ENCODE data around the gene UBE2Z. TPM values are rescaled to one million over a fixed set of nuclear protein-coding genes. Genes with fewer than 3 reads are reported as not detected.
A peak's percentile ranks its signal among the peaks of the same experiment; 100 is the strongest.

The UBE2Z gene
- total and polyA plus RNA-seq, 2 of the 13 experiments (the other 11 are each of a cell fraction or from before 2014, with no cell fraction given): 63.2 to 122 TPM

GRCh38 chr17:48970865-48971687 is 62.9 kb downstream of the UBE2Z start (continued):
- TF ChIP-seq PBX3 (CRISPR knock-in tag; IDR thresholded peaks at IDR 0.05; ENCODE audit: borderline replicate concordance) (no peak), SKIL (CRISPR knock-in tag; IDR thresholded peaks at IDR 0.05; ENCODE audit: borderline replicate concordance) (peak; percentile 92), ZEB1 (IDR thresholded peaks at IDR 0.05; ENCODE audit: insufficient replicate concordance, low read depth) (no peak), CAMTA2 (CRISPR knock-in tag; IDR thresholded peaks at IDR 0.05; ENCODE audit: borderline replicate concordance) (no peak), ZNF800 (CRISPR knock-in tag; IDR thresholded peaks at IDR 0.05) (no peak), KDM5B (CRISPR knock-in tag; IDR thresholded peaks at IDR 0.05; ENCODE audit: borderline replicate concordance) (no peak), ZBTB44 (CRISPR knock-in tag; IDR thresholded peaks at IDR 0.05) (no peak), KAT7 (CRISPR knock-in tag; IDR thresholded peaks at IDR 0.05; ENCODE audit: borderline replicate concordance) (peak; percentile 93; the same call in 1 of the 2 replicates), ZNF790 (CRISPR knock-in tag; IDR thresholded peaks at IDR 0.05; ENCODE audit: borderline replicate concordance) (no peak), POLR2AphosphoS2 (IDR thresholded peaks at IDR 0.05; ENCODE audit: low read depth, low read length) (no peak), RARA (CRISPR knock-in tag; IDR thresholded peaks at IDR 0.05) (peak; percentile 85), FOXP1 (IDR thresholded peaks at IDR 0.05) (no peak), FOXP1 (CRISPR knock-in tag; IDR thresholded peaks at IDR 0.05) (peak; percentile 66), IRF2 (CRISPR knock-in tag; IDR thresholded peaks at IDR 0.05) (peak; percentile 73), ADNP (CRISPR knock-in tag; IDR thresholded peaks at IDR 0.05) (peak; percentile 56; the same call in 1 of the 2 replicates), ZMYM4 (CRISPR knock-in tag; IDR thresholded peaks at IDR 0.05) (peak; percentile 71; the same call in 1 of the 2 replicates), PCBP2 (optimal IDR thresholded peaks at IDR 0.05; ENCODE audit: low read depth, low read length, poor library complexity, severe bottlenecking) (no peak), AGO2 (optimal IDR thresholded peaks at IDR 0.05; ENCODE audit: low read depth, low read length) (no peak), ZNF263 (CRISPR knock-in tag; IDR thresholded peaks at IDR 0.05) (peak; percentile 88), ZBTB42 (CRISPR knock-in tag; IDR thresholded peaks at IDR 0.05) (no peak), ATAD3A (CRISPR knock-in tag; IDR thresholded peaks at IDR 0.05) (no peak), DNMT3B (CRISPR knock-in tag; conservative IDR thresholded peaks at IDR 0.05) (no peak), ZBTB7B (CRISPR knock-in tag; IDR thresholded peaks at IDR 0.05) (peak; percentile 90), CHD2 (IDR thresholded peaks at IDR 0.05; ENCODE audit: low read depth, low read length) (no peak), ZNF235 (CRISPR knock-in tag; IDR thresholded peaks at IDR 0.05; ENCODE audit: borderline replicate concordance) (no peak)

All from HepG2 (cell line).